ENCODE results near the gene PHKB.
"Not testable (repeated sequence)": the region's sequence is repeated elsewhere in the genome, so short reads cannot be mapped to it uniquely, and the experiment has no call there.

Gene PHKB

GRCh38 chr16:47646914-47647313, 185.8 kb downstream of the PHKB start:
- Histone ChIP-seq H3K4me1 (ENCODE audit: control insufficient read depth, insufficient read depth, low read length, poor library complexity, severe bottlenecking) (no peaks in the 10 kb centered on the region), H3K4me3 (ENCODE audit: insufficient read depth, low read depth, low read length, poor library complexity, severe bottlenecking) (no peak overlapping the region), H3K36me3 (ENCODE audit: control insufficient read depth, insufficient read depth, low read length) (peaks cover 14% of the 10 kb centered on the region), H3K27me3 (replicated peaks; ENCODE audit: control insufficient read depth, insufficient read depth, low read length, poor library complexity, severe bottlenecking) (no peaks in the 10 kb centered on the region), H3K9me3 (ENCODE audit: control insufficient read depth, low read length) (no peaks in the 10 kb centered on the region), H3K27ac (ENCODE audit: insufficient read depth, low read length, poor library complexity, severe bottlenecking) (no peak overlapping the region)
- no peak for DNase-seq

DNA sequence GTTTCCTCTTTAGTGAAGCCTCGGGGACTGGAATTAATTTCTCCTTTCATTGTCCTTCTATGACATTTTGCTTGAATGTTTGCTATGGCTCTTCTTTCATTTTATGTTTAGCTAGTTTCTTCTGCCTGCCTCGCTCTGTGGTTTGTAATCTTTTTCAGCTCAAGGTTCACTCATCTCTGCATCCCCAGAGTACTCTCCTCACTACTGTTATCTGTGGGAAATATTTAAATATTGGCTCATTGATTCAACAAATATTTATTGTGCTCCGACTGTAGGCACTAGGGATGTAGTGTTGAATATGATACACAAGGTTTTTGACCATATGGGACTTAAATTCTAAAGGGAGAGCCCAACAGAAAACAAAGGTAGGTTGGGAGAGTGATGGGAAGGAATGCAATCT, 195.9 kb downstream of the PHKB start:
- Histone ChIP-seq H3K27me3 (replicated peaks; ENCODE audit: control insufficient read depth, insufficient read depth, low read length, poor library complexity, severe bottlenecking) (no peaks in the 10 kb centered on the region), H3K36me3 (ENCODE audit: control insufficient read depth, insufficient read depth, low read length) (peaks cover 25% of the 10 kb centered on the region), H3K9me3 (ENCODE audit: control insufficient read depth, low read length) (no peaks in the 10 kb centered on the region), H3K27ac (ENCODE audit: insufficient read depth, low read length, poor library complexity, severe bottlenecking) (no peak overlapping the region), H3K4me3 (ENCODE audit: insufficient read depth, low read depth, low read length, poor library complexity, severe bottlenecking) (no peak overlapping the region), H3K4me1 (ENCODE audit: control insufficient read depth, insufficient read depth, low read length, poor library complexity, severe bottlenecking) (no peaks in the 10 kb centered on the region)
- no peak for DNase-seq

- Histone ChIP-seq H3K27me3 (replicated peaks; ENCODE audit: control insufficient read depth, insufficient read depth, low read length, poor library complexity, severe bottlenecking) (no peaks in the 10 kb centered on the region), H3K36me3 (ENCODE audit: control insufficient read depth, insufficient read depth, low read length) (peaks cover 22% of the 10 kb centered on the region), H3K4me1 (ENCODE audit: control insufficient read depth, insufficient read depth, low read length, poor library complexity, severe bottlenecking) (no peaks in the 10 kb centered on the region), H3K27ac (ENCODE audit: insufficient read depth, low read length, poor library complexity, severe bottlenecking) (no peak overlapping the region), H3K9me3 (ENCODE audit: control insufficient read depth, low read length) (no peaks in the 10 kb centered on the region), H3K4me3 (ENCODE audit: insufficient read depth, low read depth, low read length, poor library complexity, severe bottlenecking) (no peak overlapping the region)
- no peak for DNase-seq
These were observed 196.8 kb downstream of the PHKB start for GRCh38 chr16:47657977-47658376.

DNA sequence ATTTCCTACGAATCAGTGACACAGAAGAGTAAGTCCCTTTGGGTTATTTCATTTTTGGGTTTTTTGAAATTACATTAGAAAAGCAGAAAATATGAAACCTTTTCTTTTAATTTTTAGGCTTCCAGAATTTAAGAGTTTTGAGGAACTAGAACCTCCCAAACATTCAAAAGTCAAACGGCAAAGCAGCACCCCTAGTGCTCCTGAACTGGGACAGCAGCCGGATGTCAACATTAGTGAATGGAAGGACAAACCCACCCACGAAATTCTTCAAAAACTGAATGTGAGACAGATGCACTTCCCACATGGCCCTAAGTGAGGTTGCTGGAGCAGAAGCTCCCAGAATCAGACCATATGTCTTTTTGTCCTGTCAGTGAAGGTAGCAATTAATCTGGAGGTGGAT, 199.4 kb downstream of the PHKB start:
- Histone ChIP-seq H3K4me3 (ENCODE audit: insufficient read depth, low read depth, low read length, poor library complexity, severe bottlenecking) (no peak overlapping the region), H3K27me3 (replicated peaks; ENCODE audit: control insufficient read depth, insufficient read depth, low read length, poor library complexity, severe bottlenecking) (no peaks in the 10 kb centered on the region), H3K36me3 (ENCODE audit: control insufficient read depth, insufficient read depth, low read length) (peaks cover 18% of the 10 kb centered on the region), H3K9me3 (ENCODE audit: control insufficient read depth, low read length) (no peaks in the 10 kb centered on the region), H3K27ac (ENCODE audit: insufficient read depth, low read length, poor library complexity, severe bottlenecking) (no peak overlapping the region), H3K4me1 (ENCODE audit: control insufficient read depth, insufficient read depth, low read length, poor library complexity, severe bottlenecking) (no peaks in the 10 kb centered on the region)
- no peak for DNase-seq

DNA sequence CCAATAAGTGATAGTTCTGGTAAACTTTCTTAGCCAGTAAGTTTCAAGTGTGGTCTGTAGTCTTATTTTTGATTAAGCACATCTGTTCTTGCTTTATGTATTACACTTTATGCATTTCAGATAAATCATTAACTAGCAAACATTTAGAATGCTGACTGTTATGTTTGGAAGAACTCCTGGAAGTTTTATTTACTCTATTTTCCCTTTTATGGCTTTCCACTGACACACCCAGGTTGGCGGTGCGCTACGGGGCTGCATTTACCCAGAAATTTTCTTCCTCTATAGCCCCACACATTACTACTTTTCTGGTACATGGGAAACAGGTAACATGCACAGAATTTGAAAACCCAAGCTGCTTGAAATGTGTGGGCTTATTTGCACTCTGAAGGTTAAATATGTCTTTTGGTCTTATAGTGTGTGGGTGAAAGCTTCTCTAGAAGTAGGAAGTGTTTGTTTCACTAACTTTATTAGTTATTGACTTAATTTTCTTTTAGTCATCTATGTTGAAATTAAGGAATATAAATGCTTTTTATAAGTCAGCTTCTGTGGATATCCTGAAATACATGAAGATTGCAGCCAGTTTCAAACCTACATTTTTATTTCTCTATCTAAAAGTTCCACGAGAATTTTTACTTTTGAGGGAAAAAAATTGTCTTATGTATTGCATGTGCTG, 203.7 kb downstream of the PHKB start:
- Histone ChIP-seq H3K27me3 (replicated peaks; ENCODE audit: control insufficient read depth, insufficient read depth, low read length, poor library complexity, severe bottlenecking) (no peaks in the 10 kb centered on the region), H3K4me3 (ENCODE audit: insufficient read depth, low read depth, low read length, poor library complexity, severe bottlenecking) (no peak overlapping the region), H3K4me1 (ENCODE audit: control insufficient read depth, insufficient read depth, low read length, poor library complexity, severe bottlenecking) (no peaks in the 10 kb centered on the region), H3K27ac (ENCODE audit: insufficient read depth, low read length, poor library complexity, severe bottlenecking) (no peak overlapping the region), H3K36me3 (ENCODE audit: control insufficient read depth, insufficient read depth, low read length) (peaks cover 18% of the 10 kb centered on the region), H3K9me3 (ENCODE audit: control insufficient read depth, low read length) (no peaks in the 10 kb centered on the region)
- DNase-seq = no peak

- H3K27ac ChIP-seq (ENCODE audit: insufficient read depth, low read length, poor library complexity, severe bottlenecking) = no peak overlapping the region
- no peaks in the 10 kb centered on the region for H3K9me3 ChIP-seq (ENCODE audit: control insufficient read depth, low read length)
- peaks cover 9% of the 10 kb centered on the region for H3K36me3 ChIP-seq (ENCODE audit: control insufficient read depth, insufficient read depth, low read length)
- no peak for DNase-seq
- no peaks in the 10 kb centered on the region for H3K27me3 ChIP-seq (replicated peaks; ENCODE audit: control insufficient read depth, insufficient read depth, low read length, poor library complexity, severe bottlenecking)
- no peaks in the 10 kb centered on the region for H3K4me1 ChIP-seq (ENCODE audit: control insufficient read depth, insufficient read depth, low read length, poor library complexity, severe bottlenecking)
- H3K4me3 ChIP-seq (ENCODE audit: insufficient read depth, low read depth, low read length, poor library complexity, severe bottlenecking) = no peak overlapping the region
These were observed 205.3 kb downstream of the PHKB start for GRCh38 chr16:47666434-47666833.

DNA sequence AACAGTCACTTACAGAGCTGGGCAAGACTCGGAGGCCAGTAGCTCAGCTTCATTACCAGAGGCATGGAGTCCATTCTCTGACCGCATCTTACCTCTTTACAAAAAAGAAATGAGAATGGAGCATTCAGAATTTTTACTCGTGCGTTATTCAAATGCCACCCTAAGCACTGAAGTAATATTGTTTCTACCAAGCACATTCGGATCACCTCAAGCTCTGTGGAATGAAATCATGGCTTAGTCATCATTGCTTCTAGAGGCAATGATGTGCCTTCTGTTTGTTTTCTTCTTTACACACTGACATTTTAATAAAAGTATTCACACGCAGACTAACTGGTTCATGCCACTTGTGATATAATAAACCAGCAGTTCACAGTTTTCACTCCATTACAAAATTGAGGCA, 206.8 kb downstream of the PHKB start:
- Histone ChIP-seq H3K27ac (ENCODE audit: insufficient read depth, low read length, poor library complexity, severe bottlenecking) (no peak overlapping the region), H3K4me1 (ENCODE audit: control insufficient read depth, insufficient read depth, low read length, poor library complexity, severe bottlenecking) (no peaks in the 10 kb centered on the region), H3K9me3 (ENCODE audit: control insufficient read depth, low read length) (no peaks in the 10 kb centered on the region), H3K27me3 (replicated peaks; ENCODE audit: control insufficient read depth, insufficient read depth, low read length, poor library complexity, severe bottlenecking) (no peaks in the 10 kb centered on the region), H3K4me3 (ENCODE audit: insufficient read depth, low read depth, low read length, poor library complexity, severe bottlenecking) (no peak overlapping the region), H3K36me3 (ENCODE audit: control insufficient read depth, insufficient read depth, low read length) (no peaks in the 10 kb centered on the region)
- DNase-seq = no peak

DNA sequence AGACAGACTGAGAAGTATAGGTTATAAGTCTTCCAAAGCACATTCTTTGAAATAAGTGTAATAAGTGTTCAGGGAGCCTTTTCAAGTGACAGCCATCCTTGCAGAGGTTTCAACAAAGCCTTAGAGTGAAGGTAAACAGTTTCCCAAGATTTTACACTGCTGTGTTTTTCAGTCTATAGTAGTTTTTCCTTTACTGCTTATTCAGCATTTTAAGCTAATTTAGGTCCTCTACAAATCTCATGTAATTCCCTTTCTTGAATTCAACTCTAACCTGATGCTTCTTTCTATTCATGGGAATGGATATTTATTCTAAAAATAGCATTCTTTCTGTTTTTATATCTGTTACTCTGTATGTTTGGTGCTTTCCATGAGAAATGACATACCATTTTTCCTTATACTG, 211.3 kb downstream of the PHKB start:
- H3K4me1 ChIP-seq (ENCODE audit: control insufficient read depth, insufficient read depth, low read length, poor library complexity, severe bottlenecking) = no peaks in the 10 kb centered on the region
- H3K36me3 ChIP-seq (ENCODE audit: control insufficient read depth, insufficient read depth, low read length) = peaks cover 22% of the 10 kb centered on the region
- H3K9me3 ChIP-seq (ENCODE audit: control insufficient read depth, low read length) = no peaks in the 10 kb centered on the region
- no peak overlapping the region for H3K27ac ChIP-seq (ENCODE audit: insufficient read depth, low read length, poor library complexity, severe bottlenecking)
- H3K27me3 ChIP-seq (replicated peaks; ENCODE audit: control insufficient read depth, insufficient read depth, low read length, poor library complexity, severe bottlenecking) = no peaks in the 10 kb centered on the region
- H3K4me3 ChIP-seq (ENCODE audit: insufficient read depth, low read depth, low read length, poor library complexity, severe bottlenecking) = no peak overlapping the region
- no peak for DNase-seq

DNA sequence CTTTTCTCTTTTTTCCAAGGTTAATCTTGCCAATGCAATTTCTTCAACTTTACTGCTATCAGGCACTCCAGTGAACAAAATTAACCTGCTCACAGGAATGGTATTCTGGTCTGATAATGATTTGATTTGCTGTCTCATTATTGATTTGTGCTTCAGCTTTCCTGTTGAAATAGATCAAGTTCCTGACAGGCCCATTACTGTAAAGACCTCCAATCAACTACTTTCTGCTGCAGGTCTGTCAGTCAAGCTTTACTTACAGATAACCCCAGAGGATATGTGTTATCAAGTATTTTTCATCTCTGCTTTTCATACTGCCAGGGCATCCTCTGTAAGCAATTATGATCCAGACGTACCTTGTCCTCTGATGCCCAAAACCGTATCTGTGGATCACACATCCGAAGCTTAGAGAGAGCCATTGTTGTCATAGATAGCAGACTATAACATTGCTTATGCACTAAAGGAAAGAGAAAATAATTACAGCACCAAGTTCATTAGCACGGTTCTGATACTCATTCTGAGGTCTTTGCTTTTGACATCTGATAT, 215.6 kb downstream of the PHKB start:
- Histone ChIP-seq H3K27ac (ENCODE audit: insufficient read depth, low read length, poor library complexity, severe bottlenecking) (no peak overlapping the region), H3K36me3 (ENCODE audit: control insufficient read depth, insufficient read depth, low read length) (peaks cover 22% of the 10 kb centered on the region), H3K4me1 (ENCODE audit: control insufficient read depth, insufficient read depth, low read length, poor library complexity, severe bottlenecking) (no peaks in the 10 kb centered on the region), H3K9me3 (ENCODE audit: control insufficient read depth, low read length) (no peaks in the 10 kb centered on the region), H3K4me3 (ENCODE audit: insufficient read depth, low read depth, low read length, poor library complexity, severe bottlenecking) (no peak overlapping the region), H3K27me3 (replicated peaks; ENCODE audit: control insufficient read depth, insufficient read depth, low read length, poor library complexity, severe bottlenecking) (no peaks in the 10 kb centered on the region)
- DNase-seq = no peak

DNA sequence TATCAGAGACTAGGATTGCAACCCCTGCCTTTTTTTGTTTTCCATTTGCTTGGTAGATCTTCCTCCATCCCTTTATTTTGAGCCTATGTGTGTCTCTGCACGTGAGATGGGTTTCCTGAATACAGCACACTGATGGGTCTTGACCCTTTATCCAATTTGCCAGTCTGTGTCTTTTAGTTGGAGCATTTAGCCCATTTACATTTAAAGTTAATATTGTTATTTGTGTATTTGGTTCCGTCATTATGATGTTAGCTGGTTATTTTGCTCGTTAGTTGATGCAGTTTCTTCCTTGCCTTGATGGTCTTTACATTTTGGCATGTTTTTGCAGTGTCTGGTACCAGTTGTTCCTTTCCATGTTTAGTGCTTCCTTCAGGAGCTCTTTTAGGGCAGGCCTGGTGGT, 220.4 kb downstream of the PHKB start:
- H3K27ac ChIP-seq (ENCODE audit: insufficient read depth, low read length, poor library complexity, severe bottlenecking); H3K4me3 ChIP-seq (ENCODE audit: insufficient read depth, low read depth, low read length, poor library complexity, severe bottlenecking); H3K9me3 ChIP-seq (ENCODE audit: control insufficient read depth, low read length); DNase-seq; H3K27me3 ChIP-seq (replicated peaks; ENCODE audit: control insufficient read depth, insufficient read depth, low read length, poor library complexity, severe bottlenecking); H3K4me1 ChIP-seq (ENCODE audit: control insufficient read depth, insufficient read depth, low read length, poor library complexity, severe bottlenecking); H3K36me3 ChIP-seq (ENCODE audit: control insufficient read depth, insufficient read depth, low read length): not testable (repeated sequence)

Measured in effector memory CD4-positive, alpha-beta T cell (primary cell).